GM19372 (cell line): ENCODE measurements around the gene CPLANE2.
"Not testable (repeated sequence)": the region's sequence is repeated elsewhere in the genome, so short reads cannot be mapped to it uniquely, and the experiment has no call there.

Source experiments
- ATAC-seq: cut with Tn5 transposase; IDR thresholded peaks from one replicate; pipeline ENCODE4 v1.9.1; 2021; ENCODE audit warnings: mild to moderate bottlenecking, low read depth, moderate library complexity; ENCODE audit not compliant: unreplicated experiment

Gene CPLANE2

GRCh38 chr1:16249596-16250241, 12.7 kb upstream of the CPLANE2 start:
- ATAC-seq = no peak

- no peak for ATAC-seq
These were observed 11.9 kb upstream of the CPLANE2 start for GRCh38 chr1:16248603-16249516.

GRCh38 chr1:16248007-16248436, 11.0 kb upstream of the CPLANE2 start:
- ATAC-seq = no peak

GRCh38 chr1:16247441-16247840, 10.5 kb upstream of the CPLANE2 start:
- no peak for ATAC-seq

- ATAC-seq = no peak
These were observed 10.0 kb upstream of the CPLANE2 start for GRCh38 chr1:16246961-16247360.

GRCh38 chr1:16246239-16246638, 9.3 kb upstream of the CPLANE2 start:
- not testable (repeated sequence) for ATAC-seq

GRCh38 chr1:16245476-16246196, 8.7 kb upstream of the CPLANE2 start:
- ATAC-seq = no peak

- no peak for ATAC-seq
These were observed 7.8 kb upstream of the CPLANE2 start for GRCh38 chr1:16244650-16245285.

- ATAC-seq = no peak
These were observed 7.1 kb upstream of the CPLANE2 start for GRCh38 chr1:16243936-16244649.

- no peak for ATAC-seq
These were observed 6.2 kb upstream of the CPLANE2 start for GRCh38 chr1:16243215-16243610.

- no peak for ATAC-seq
These were observed 5.7 kb upstream of the CPLANE2 start for GRCh38 chr1:16242556-16243214.

- ATAC-seq = no peak
These were observed 4.3 kb upstream of the CPLANE2 start for GRCh38 chr1:16241221-16241708.

- no peak for ATAC-seq
These were observed 3.0 kb upstream of the CPLANE2 start for GRCh38 chr1:16239972-16240491.

- ATAC-seq = no peak
These were observed 404 bp upstream of the CPLANE2 start for GRCh38 chr1:16237343-16237830.

GRCh38 chr1:16235944-16236510, 956 bp downstream of the CPLANE2 start:
- ATAC-seq = no peak

- ATAC-seq = no peak
These were observed 1.6 kb downstream of the CPLANE2 start for GRCh38 chr1:16235347-16235746.

- ATAC-seq = no peak
These were observed 3.6 kb downstream of the CPLANE2 start for GRCh38 chr1:16233431-16233830.

- ATAC-seq = no peak
These were observed 4.7 kb downstream of the CPLANE2 start for GRCh38 chr1:16232316-16232710.
